HG03378 (cell line): ENCODE data around the gene RELA.
"Not testable (repeated sequence)": the region's sequence is repeated elsewhere in the genome, so short reads cannot be mapped to it uniquely, and the experiment has no call there.

ENCODE experiments used
- ATAC-seq: cut with Tn5 transposase; IDR thresholded peaks from one replicate; pipeline ENCODE4 v1.9.1; 2021; ENCODE audit warnings: mild to moderate bottlenecking, moderate library complexity; ENCODE audit not compliant: unreplicated experiment

RELA gene

GRCh38 chr11:65672180-65672860 lies 9.6 kb upstream of the RELA start:
- ATAC-seq: no peak

GRCh38 chr11:65663639-65664200 lies 1.0 kb upstream of the RELA start:
- peak; percentile 19 for ATAC-seq

DNA sequence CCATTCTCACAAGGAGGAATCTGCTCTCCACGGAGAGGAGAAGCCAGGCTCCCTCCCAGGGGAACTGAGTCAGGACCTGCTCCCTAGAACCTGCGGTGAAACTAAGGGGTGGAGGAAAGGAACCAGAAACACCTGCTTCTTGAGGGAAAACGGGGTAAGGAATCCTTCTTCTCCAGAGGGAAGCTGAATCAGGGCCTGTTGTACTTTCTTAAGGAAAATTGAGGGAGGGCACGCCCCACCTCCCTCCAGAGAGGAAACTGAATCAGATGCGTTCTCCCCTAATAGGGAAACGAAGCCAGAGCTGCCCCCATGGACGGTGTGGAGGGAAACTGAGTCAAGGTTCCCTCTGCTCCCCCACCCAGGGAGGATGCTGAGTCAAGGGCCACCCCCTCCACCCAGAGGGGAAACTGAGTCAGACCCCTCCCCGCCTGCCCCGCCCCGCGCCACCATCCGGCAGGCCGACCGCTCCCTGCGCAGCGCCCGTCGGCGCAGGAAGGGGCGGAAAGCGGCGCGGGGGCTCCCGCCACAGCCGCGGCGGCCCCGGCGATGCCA lies 393 bp downstream of the RELA start:
- ATAC-seq: peak; percentile 8

GRCh38 chr11:65661599-65662246 lies 993 bp downstream of the RELA start:
- no peak for ATAC-seq

DNA sequence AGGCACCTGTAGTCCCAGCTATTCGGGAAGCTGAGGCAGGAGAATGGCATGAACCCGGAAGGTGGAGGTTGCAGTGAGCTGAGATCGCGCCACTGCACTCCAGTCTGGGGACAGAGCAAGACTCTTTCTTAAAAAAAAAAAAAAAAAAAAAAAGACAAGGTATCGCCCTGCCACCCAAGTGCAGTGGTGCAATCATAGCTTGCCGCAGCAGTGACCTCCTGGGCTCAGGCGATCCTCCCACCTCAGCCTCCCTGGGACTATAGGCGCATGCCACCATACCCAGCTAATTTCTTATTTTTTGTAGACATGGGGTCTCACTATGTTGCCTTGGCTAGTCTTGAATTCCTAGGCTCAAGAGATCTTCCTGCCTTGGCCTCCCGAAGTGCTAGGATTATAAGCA lies 1.8 kb downstream of the RELA start:
- ATAC-seq: not testable (repeated sequence)

DNA sequence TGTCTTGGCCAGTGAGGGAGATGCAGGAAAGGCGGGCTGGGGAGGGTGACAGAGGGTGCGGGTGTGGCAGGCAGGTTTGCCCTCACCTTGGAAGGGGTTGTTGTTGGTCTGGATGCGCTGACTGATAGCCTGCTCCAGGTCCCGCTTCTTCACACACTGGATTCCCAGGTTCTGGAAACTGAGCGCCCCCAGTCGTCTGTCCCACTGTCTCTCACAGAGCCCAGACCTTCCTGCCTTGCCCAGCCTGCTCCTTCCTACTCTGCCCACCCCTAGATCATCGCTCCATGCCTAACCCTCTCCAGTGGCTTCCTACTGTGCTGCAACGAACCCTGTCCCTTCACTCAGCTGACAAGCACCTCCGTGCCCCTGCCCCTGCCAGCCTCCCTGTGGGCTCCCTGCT lies 2.7 kb downstream of the RELA start:
- no peak for ATAC-seq

GRCh38 chr11:65658174-65659021 lies 4.3 kb downstream of the RELA start:
- ATAC-seq: no peak

- ATAC-seq: no peak
These were observed 5.3 kb downstream of the RELA start for GRCh38 chr11:65657426-65657825.

DNA sequence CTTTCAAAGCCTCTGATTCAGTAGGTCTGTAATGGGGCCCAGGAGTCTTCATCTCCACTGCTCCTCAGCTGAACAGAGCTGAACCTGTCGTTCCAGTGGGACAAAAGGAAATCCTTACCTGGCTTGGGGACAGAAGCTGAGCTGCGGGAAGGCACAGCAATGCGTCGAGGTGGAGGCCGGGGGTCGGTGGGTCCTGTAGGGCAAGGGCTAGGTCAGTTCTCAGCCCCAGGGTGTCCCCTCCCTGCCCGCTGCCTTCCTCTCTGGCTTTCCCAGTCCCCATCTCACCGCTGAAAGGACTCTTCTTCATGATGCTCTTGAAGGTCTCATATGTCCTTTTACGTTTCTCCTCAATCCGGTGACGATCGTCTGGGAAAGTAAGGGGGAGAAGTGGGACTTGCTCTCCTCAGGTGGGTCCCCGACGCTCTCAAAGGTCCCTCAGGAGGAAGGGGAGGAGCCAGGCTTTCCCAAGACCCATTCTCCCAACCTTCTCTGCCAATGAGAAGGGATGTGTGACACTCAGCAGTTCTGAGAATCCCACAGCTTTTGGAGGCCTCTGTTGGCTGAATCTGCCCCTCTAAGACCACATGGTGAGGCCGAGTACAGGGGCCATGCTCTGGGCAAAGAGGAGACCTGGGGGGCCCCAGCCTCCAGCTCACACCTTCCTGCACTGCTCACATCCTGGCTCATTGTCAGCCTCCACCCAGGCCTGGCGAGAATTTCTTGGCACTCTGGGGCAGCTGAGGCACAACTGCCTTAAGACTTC lies 7.0 kb downstream of the RELA start:
- no peak for ATAC-seq

DNA sequence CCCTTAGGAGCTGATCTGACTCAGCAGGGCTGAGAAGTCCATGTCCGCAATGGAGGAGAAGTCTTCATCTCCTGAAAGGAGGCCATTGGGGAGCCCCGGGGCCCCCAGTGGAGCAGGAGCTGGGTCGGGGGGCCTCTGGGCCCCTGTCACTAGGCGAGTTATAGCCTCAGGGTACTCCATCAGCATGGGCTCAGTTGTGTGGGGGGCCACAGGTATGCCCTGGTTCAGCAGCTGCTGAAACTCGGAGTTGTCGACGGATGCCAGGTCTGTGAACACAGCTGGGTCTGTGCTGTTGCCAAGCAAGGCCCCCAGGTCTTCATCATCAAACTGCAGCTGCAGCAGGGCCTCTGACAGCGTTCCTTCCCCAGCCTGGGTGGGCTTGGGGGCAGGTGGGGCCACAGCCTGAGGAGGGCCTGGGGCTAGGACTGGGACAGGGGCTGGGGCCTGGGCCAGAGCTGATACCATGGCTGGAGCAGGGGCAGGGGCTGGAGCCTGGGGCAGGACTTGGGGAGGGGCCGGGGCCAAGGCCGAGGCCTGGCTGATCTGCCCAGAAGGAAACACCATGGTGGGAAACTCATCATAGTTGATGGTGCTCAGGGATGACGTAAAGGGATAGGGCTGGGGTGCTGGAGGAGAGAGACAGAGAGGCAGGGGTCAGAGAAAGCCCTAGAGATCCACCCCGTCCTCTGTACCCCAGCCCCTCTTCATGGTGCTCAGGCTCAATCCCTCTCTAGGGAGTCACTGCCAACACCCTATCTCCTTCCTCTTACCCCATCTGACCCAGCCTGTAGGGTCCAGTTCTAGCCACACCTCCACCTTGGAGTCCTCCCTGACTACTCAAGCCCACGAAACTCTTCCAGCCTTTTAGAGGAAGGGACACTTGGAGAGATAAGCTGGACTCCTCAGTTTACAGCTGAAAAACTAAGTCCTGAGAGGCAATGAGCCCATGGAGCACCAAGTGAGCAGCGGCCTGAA lies 8.1 kb downstream of the RELA start:
- no peak for ATAC-seq

DNA sequence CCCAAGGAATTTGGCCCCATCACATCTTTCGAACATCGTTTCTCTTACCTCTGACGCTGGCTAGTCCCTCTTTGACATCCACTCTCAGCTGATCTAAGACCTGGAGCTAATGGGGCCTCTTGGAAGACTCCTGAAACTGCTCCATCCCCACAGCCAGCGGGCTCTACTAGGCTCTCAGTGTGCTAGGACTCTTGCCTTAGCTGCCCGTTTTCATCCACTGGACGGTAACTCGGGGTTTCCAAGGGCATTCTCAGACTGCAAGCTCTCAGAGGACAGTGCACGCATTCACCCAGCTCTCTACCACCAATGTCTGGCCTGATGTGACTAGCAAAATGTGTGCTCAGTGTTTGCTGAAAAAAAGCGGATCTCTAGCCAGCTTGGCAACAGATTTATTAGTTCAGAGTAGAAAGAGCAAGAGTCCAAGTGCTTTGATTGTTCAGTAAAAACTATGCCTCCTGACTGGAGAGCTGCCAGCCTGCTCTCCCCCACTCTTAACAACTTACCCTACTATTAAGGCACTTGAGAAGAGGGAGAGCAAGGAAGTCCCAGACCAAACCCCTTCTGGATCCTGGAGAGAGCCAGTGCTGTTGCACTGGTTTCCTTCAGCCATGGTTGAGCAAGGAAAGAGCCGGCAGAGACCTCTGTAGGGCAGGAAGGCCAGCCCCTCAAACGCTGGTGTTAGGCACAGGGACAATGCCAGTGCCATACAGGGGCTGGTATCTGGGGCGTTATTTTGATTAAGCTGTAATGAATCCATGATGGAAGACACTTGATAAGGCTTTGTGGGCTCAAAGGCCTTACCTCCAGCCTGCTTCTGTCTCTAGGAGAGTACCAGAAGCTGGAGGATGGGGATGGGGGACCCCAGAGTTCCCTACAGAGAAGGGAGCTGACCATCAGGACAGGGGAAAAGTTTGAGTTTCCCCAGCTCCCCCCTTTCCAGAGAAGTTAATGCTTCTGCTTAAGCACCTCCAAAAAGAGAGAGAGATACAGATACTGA lies 9.2 kb downstream of the RELA start:
- no peak for ATAC-seq

GRCh38 chr11:65652511-65653228 lies 10.0 kb downstream of the RELA start:
- peak; percentile 50 for ATAC-seq

DNA sequence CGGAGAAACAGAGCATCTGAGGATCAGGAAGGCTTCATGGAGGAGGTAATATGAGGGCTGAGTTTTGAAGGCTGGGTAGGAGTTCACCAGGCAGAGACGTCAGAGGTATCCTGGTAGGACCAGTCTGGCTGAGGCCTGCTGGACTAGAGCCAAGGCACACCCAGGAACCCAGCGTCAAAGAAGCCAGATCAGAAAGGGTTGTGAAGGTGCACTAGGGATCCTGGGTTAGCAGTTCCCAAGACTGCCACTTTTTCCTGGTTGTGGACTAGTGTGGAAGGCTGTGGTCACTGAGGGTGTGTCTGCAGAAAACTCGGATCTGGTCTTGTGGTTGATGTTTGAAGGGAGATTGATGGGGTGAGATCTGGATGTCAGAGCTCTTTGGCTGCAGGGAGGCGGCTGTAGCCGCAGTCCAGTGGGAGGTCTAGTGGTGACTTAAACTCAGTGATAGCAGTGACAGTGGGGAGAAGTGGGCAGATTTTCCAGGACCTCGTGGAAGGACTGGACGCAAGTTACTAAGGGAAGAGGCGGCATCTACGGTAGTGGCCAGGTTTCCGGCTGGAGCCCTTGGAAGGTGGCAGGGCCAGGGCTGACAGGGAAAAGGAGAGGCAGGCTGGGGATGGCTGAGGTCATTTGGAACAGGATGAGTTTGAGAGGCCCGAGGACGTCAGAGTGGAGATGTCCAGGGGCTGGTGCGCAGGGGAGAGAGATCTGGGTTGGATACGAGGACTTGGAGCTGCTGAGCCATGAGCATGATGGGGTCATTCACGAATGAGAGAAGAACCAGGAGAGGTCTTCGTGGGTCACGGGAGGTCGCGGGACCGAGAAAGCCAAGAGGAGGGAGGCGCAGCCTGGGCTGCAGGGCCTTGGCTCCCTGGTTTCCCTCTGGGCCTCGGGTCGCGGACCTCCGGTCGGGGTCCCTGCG lies 10.9 kb downstream of the RELA start:
- peak; percentile 2 for ATAC-seq

GRCh38 chr11:65651339-65651588 lies 11.5 kb downstream of the RELA start:
- ATAC-seq: no peak

GRCh38 chr11:65650547-65651338 lies 12.0 kb downstream of the RELA start:
- no peak for ATAC-seq
